Breast epithelium (tissue), 3 donors: ENCODE data around the gene CRTC1.

Source experiments
- POLR2A ChIP-seq: fragments of 450-650 bp; IDR thresholded peaks from one replicate; pipeline ENCODE4 v1.6.1; 2016; ENCODE audit warnings: antibody characterized with exemption, mild to moderate bottlenecking, moderate library complexity
- POLR2AphosphoS5 ChIP-seq, 3 donors: sonication (generic); formaldehyde crosslinking; IDR thresholded peaks; one replicate each; pipeline ENCODE4 v1.6.1; 2017; ENCODE audit warnings: antibody characterized with exemption in 3 of 3

DNA sequence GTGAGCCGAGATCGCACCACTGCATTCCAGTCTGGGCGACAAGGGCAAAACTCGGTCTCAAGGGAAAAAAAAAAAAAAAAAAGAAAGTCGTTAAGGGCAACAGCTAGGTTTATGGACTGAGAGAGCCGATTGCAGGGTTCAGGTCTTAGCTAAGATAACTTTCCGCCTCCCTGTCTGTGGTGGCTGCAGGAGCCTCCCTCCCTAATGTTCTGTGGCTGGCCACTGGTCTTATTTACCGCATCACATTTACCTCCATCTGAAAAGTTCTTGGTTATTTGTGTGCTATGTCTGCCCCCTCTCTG is 722 bp upstream of the CRTC1 start:
- TF ChIP-seq POLR2A, result no peak
- no peak for TF ChIP-seq POLR2AphosphoS5 (IDR thresholded peaks at IDR 0.05)
